ENCODE data around the gene CCNB1IP1. TPM values are rescaled to one million over a fixed set of nuclear protein-coding genes. Genes with fewer than 3 reads are reported as not detected.

CCNB1IP1 gene
- total RNA-seq, 1 experiment from 2014 or later, result 121 TPM

- peak overlapping the region; percentile 82 for H3K27ac ChIP-seq (ENCODE audit: low read depth, low read length, poor library complexity, severe bottlenecking)
- no peaks in the 10 kb centered on the region for H3K27me3 ChIP-seq (replicated peaks; ENCODE audit: insufficient read depth, low read depth, low read length, poor library complexity)
- H3K9me3 ChIP-seq (ENCODE audit: low read depth, low read length, poor library complexity, severe bottlenecking), result no peaks in the 10 kb centered on the region
- H3K4me1 ChIP-seq (ENCODE audit: insufficient read depth, low read length, poor library complexity, severe bottlenecking), result peaks cover 19% of the 10 kb centered on the region
- peak; percentile 93 for DNase-seq (ENCODE audit: low spot score)
- POLR2A ChIA-PET (ENCODE audit: low non-redundant PET), result no interaction called here
- no peaks in the 10 kb centered on the region for H3K36me3 ChIP-seq (ENCODE audit: insufficient read depth, low read length, poor library complexity, severe bottlenecking)
- no peak for TF ChIP-seq EZH2 (IDR thresholded peaks at IDR 0.05; ENCODE audit: borderline replicate concordance, low read depth, low read length, poor library complexity, severe bottlenecking)
- TF ChIP-seq CTCF (conservative IDR thresholded peaks at IDR 0.05; ENCODE audit: low read depth, low read length), result no peak
- CTCF ChIA-PET, result no interaction called here
- no peak overlapping the region for H3K4me3 ChIP-seq (ENCODE audit: low read depth, low read length, poor library complexity, severe bottlenecking)
- BruUV-seq (replicated peaks), result no TSS peak
- intact Hi-C loops (cut with micrococcal nuclease; ENCODE audit: unreplicated experiment), result no loop called here
Measured at GRCh38 chr14:20262642-20263128, 70.4 kb downstream of the CCNB1IP1 start.

Other genes with a start within 250 kb of the CCNB1IP1 start
- gene OR4K17, start 222.5 kb downstream of the CCNB1IP1 start, total RNA-seq (2021), result not detected in 2 replicates
- not detected in 2 replicates for gene OR4N5, start 194.5 kb downstream of the CCNB1IP1 start, total RNA-seq (2021)
- gene OR11G2, start 142.4 kb downstream of the CCNB1IP1 start, total RNA-seq (2021), result not detected in 2 replicates
- not detected in 2 replicates for gene OR11H6, start 109.6 kb downstream of the CCNB1IP1 start, total RNA-seq (2021)
- not detected in 2 replicates for gene OR11H7, start 104.3 kb downstream of the CCNB1IP1 start, total RNA-seq (2021)
- gene OR11H4, start 94.0 kb downstream of the CCNB1IP1 start, total RNA-seq (2021), result not detected in 2 replicates
- 31.8 and 31.9 TPM in 2 replicates for gene TTC5, start 27.3 kb downstream of the CCNB1IP1 start, total RNA-seq (2021)
- 67.8 and 67.9 TPM in 2 replicates for gene PARP2, start 10.4 kb upstream of the CCNB1IP1 start, total RNA-seq (2021)
- gene TEP1, start 80.2 kb upstream of the CCNB1IP1 start, total RNA-seq (2021), result 12.3 and 15.9 TPM in 2 replicates
- gene KLHL33, start 102.9 kb upstream of the CCNB1IP1 start, total RNA-seq (2021), result 0.04 and 0.13 TPM in 2 replicates
- gene OSGEP, start 121.5 kb upstream of the CCNB1IP1 start, total RNA-seq (2021), result 59.2 and 67.8 TPM in 2 replicates
- 277 and 299 TPM in 2 replicates for gene APEX1, start 121.9 kb upstream of the CCNB1IP1 start, total RNA-seq (2021)
- gene PIP4P1, start 128.2 kb upstream of the CCNB1IP1 start, total RNA-seq (2021), result 32.4 and 34.9 TPM in 2 replicates
- 78.3 and 97.0 TPM in 2 replicates for gene PNP, start 136.1 kb upstream of the CCNB1IP1 start, total RNA-seq (2021)
- 0.26 TPM in 1 of 2 replicates, not detected in the other for gene RNASE10, start 172.3 kb upstream of the CCNB1IP1 start, total RNA-seq (2021)
- not detected in 2 replicates for gene RNASE9, start 227.8 kb upstream of the CCNB1IP1 start, total RNA-seq (2021)

Measured in A673 (cell line).